GF-D8 (cell line): ENCODE measurements around the gene CPE.
"Not testable (repeated sequence)": the region's sequence is repeated elsewhere in the genome, so short reads cannot be mapped to it uniquely, and the experiment has no call there.

Experiments
- DNase-seq: peaks from one replicate; lab custom pipeline; 2025; lab: John Stamatoyannopoulos, UW

CPE gene

GRCh38 chr4:165378745-165379677 is at the start of gene CPE:
TSS of gene CPE (plus strand) at chr4:165379008. CDS start at chr4:165379222, 214 bp downstream.
- no peak for DNase-seq

GRCh38 chr4:165330071-165330470 is 48.7 kb upstream of the CPE start:
- no peak for DNase-seq

DNA sequence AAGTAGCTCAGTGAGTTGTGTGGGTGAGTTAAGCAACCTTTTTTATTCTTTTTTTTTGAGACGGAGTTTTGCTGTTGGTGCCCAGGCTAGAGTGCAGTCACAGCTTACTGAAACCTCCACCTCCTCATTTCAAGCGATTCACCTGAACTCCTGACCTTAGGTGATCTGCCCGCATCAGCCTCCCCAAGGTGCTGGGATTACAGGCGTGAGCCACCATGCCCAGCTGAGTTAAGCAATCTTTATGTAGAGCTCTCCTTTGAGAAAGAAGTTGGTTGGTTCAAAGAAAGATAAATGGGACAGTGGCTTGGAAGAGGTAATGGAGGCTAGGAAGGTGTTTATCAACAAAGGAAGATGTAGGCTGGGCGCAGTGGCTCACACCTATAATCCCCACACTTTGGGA is 48.1 kb upstream of the CPE start:
- no peak for DNase-seq

DNA sequence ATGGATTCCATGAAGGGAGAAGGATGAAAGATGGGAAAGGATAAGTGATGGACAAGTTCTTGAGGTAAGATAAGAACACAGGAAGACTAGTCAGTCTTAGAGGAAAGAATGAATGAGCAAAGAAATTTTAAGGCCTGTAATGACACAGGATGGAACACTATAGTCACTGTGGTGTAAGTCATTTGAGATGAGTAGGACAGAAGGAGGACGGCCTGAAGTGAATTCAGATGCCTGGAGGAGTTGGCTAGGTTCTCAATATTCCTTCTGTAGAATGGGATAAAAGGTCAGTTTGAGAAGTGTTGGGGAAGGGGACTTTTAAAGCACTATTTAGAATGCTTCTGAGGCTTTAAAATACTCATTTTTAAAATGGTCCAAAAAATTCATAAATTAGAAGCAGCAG is 47.4 kb upstream of the CPE start:
- no peak for DNase-seq

DNA sequence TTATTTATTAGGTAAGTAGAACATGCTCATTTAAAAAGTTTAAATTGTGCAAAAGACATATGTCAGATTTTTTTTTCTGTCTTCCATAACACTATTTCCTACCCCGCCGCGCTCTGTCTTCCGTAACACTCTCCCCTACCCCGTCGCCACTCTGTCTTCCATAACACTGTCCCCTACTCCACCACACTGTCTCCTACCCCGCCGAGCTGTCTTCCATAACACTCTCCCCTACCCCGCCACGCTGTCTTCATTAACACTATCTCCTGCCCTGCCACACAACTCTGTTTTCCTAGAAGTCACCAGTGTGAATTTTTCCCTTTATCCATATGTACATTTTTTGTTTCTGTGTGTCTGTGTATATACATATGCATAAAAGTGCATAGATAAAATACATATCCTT is 47.0 kb upstream of the CPE start:
- no peak for DNase-seq

- no peak for DNase-seq
Measured at GRCh38 chr4:165332502-165332901, 46.3 kb upstream of the CPE start.

DNA sequence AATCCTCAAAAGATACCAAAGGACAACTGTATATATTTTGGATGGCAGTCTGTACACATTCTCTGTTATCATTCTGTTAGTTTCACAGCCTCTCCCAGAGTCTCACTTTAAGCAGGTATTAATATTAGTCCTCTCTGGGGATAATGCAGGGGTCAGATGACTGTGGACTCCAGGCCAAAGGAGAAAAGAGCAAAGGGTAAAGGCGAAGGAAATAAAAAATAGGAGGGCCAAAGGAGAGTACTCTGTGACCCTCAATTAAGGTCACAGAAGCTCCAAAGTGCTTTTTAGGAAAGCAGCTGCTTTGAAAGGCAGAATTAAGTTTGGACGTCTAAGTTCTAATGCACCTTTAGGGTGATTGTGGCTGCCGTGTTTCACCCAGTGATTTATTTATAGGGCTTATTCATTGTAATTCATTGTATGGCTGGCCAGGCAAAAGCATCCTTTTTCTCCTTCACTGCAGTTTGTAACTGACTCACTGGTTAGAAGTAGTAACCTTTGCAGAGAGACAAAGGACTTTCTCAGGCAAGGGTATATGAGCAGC is 43.6 kb upstream of the CPE start:
- no peak for DNase-seq

DNA sequence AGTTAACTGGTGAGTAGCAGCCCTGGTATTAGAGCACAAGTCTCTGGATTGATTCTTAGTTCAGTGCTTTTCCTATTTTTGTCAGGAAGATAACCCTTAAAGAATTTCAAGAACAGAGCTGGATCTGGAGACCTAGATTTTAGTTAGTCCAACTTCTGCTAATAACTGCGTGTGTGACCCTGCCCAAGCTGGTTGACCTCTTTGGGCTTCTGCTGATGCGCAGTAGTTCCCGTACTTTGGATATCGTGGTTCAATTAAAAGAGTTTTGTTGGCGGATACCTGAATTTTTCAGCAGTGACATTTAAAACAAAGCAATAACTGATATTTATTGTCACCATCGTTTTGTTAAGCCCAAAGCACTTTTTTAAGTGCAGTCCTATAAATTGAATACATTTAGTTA is 42.1 kb upstream of the CPE start:
- DNase-seq, result no peak

DNA sequence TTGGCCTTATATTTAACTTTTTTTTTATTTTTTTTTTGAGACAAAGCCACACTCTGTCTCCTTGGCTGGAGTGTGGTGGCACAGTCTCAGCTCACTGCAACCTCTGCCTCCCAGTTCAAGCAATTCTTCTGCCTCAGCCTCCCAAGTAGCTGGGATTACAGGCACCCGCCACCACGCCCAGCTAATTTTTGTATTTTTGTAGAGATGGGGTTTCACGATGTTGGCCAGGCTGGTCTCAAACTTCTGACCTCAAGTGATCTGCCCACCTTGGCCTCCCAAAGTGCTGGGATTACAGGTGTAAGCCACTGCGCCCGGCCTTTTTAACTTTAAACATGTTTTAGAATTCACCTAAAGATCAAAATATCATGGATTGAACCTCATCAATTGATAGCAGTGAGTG is 36.5 kb upstream of the CPE start:
- not testable (repeated sequence) for DNase-seq

DNA sequence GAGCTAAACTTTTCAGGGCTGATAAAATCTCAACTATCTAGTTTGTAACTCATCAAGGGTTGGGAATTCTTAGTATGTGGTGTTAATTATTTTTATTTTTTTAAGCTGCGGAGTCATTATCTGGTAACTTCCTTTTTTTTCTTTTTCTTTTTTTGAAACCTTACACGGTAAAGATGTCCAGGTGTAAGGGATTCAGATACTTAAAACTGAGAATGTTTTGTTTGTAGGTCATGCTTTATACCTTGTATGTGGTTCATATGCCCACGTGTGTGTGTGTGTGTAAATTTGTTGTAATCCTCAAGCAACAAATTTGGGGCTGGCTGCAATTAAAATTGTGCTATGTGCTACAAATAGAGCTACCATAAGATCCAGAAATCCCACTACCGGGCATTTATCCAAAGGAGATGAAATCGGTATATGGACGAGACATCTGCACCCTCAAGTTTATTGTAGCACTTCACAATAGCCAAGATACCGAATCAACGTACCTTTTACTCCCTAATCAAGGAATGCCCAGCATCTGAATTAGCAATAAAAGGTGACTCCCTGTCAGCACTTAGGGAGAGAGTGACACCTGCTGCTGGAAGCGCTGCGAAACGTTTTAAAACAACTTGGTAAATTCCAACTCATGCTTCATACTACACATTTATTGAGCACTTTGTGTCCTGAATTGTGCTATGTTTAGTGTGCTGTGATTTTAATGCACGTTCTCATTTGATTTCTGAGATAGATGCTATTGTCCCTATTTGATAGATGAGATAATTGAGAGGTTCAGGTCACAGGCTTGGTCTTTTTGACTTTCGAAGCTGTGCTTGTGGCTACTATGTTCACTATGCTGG is 35.2 kb upstream of the CPE start:
- no peak for DNase-seq

DNA sequence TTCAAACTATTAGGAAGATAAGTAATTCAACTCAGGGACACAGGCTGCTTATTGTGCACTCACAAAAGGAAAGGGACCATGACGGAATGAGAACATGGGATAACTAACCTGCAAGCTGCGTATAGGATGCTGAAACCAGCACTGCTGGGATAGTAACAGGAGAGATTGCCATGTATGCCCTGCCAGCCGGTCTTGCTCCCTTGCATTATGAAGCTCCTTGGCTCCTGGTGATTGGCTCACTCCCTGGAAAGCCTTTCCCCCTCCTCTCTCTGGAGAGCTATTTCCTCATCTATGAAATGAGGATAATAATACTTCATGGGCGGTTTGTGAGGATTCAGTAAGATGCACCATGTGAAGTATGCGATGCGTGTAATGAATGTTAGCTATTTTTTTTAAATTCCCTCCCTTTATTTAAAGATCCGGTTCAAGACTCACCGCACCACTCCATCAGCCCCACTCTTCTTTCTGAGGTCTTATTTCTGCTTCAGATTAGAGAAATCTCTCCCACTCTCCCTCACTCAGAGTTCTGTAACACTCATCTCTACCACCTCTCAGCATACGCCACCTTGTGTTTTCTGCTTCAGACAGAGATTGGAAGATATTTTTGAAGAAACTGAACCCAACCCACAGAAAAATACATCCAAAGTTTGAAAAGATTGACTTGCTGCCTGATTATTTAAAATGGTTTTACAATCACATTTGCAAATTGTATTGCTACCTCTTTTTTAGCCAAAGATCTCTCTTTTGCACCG is 33.0 kb upstream of the CPE start:
- DNase-seq, result no peak

DNA sequence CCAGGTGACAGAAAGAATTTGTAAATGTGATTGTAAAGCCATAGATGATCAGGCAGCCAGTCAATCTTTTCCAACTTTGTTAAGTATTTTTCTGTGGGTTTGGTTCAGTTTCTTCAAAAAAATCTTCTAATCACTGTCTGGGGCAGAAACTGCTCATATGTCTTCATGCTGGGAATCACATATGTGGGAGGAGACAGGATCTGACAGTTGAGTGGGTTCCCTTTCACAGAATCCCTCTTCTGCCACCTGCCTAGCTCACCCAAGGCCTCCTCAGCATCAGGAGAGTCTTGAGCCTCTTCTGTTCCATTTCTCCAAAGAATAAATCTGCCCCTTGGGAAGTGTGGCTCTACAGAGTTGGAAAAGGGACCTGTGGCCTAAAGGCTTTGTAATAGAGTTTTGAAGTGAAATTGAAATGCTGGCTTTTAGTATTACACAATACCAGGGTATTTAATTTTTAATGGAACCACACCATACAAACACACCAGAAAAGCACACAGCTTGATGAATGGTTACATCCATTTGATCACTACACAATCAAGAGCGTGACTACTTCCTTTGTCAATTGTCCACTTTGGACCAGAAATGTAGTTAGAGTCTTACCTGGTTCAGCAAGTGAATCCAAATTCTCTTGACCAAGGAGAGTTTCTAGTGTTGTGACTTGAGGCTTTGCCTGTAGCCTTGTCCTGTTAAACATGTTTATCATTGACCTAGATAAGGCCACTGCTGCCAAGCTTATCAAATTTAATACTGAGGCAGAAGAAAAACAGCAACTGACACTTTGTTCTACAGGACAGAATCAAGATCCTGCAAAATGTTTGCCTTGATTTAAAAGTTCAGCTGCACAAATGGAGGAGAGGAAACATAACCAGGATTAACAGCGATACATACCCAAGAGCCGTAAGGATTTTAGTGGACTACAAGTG is 30.9 kb upstream of the CPE start:
- DNase-seq, result no peak

- DNase-seq, result no peak
Measured at GRCh38 chr4:165351359-165352130, 27.3 kb upstream of the CPE start.

- DNase-seq, result no peak
Measured at GRCh38 chr4:165355900-165356300, 22.9 kb upstream of the CPE start.

- no peak for DNase-seq
Measured at GRCh38 chr4:165359506-165359905, 19.3 kb upstream of the CPE start.

GRCh38 chr4:165360041-165360695 is 18.6 kb upstream of the CPE start:
- DNase-seq, result no peak

DNA sequence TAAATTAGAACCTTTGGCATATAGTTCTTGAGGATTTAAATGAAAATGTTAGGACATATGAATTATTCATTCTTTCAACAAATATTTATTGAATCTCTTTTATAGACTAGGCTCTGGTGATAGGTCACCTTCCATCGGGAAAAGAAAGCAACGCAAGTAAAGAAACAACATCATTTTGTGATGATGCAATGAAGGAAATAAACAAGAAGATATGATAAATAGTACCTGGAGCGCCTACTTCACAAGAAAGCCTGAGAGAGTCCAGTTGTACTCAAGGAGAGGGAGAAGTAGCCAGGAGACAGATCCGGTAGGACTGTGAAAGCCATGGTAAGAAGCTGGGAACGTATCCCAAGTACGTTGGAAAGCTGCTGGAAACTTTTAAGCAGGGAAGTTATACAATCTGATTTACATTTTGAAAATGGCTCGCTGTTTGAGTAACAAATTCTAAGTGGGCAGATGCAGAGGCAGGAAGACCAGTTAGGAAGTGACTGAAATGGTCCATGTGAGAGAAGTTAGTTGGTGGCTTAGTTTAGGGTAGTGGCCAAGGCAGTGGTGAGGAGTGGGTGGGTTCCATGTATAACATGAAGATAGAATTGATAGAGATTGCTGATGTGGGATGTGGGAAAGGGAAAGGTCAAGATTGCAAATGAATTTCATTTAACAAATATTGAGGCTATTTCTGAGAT is 17.7 kb upstream of the CPE start:
- DNase-seq, result no peak

GRCh38 chr4:165361810-165362209 is 17.0 kb upstream of the CPE start:
- no peak for DNase-seq
